ENCODE data around the gene SNRK. TPM values are rescaled to one million over a fixed set of nuclear protein-coding genes. Genes with fewer than 3 reads are reported as not detected.

SNRK gene
- total RNA-seq, 1 donor from 2014 or later, result 13.3 TPM

DNA sequence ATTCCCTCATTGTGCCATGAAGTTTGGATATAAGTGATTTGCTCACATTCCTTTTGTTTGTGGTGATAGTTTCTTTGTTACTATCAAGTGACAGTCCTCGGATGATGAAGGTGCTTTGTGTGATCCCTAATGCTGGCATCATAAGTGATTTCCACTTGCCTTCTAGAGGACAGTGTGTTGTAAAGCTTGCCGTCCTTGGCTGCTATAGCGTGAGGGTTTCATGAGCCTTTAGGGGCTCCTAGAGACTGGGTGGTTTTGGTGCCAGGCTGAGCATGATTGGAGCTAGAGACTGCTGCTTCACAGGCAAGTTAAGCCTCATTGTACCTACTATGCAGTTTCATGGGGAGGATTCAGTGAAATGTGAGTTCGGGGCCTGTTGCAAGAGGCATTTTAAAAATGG lies 12.4 kb downstream of the SNRK start:
- DNase-seq (ENCODE audit: low read depth) (no peak), FAIRE-seq (no peak)
- Mint-ChIP-seq H3K27me3 (ENCODE audit: low read depth, unreplicated experiment) (no peaks in the 10 kb centered on the region), H3K36me3 (ENCODE audit: low read depth, unreplicated experiment) (peaks cover 7% of the 10 kb centered on the region), H3K27ac (ENCODE audit: unreplicated experiment) (no peak overlapping the region), H3K9me3 (ENCODE audit: unreplicated experiment) (no peaks in the 10 kb centered on the region), H3K4me1 (ENCODE audit: low read depth, unreplicated experiment) (peaks cover 17% of the 10 kb centered on the region), H3K4me3 (ENCODE audit: unreplicated experiment) (no peak overlapping the region)
- Histone ChIP-seq H3K36me3 (ENCODE audit: insufficient read depth, low read length) (peaks cover 4% of the 10 kb centered on the region), H3K27ac (ENCODE audit: low read depth, low read length) (no peak overlapping the region), H3K9me3 (ENCODE audit: insufficient read depth, low read depth, low read length) (no peaks in the 10 kb centered on the region), H2AFZ (ENCODE audit: low read depth, low read length) (no peak overlapping the region), H3K4me2 (ENCODE audit: low read length) (no peak overlapping the region), H3K27me3 (ENCODE audit: insufficient read depth, low read length) (no peaks in the 10 kb centered on the region), H3K9ac (ENCODE audit: low read length) (no peak overlapping the region), H3K4me1 (ENCODE audit: insufficient read depth, low read length) (peaks cover 4% of the 10 kb centered on the region), H3K79me2 (ENCODE audit: insufficient read depth, low read length) (peaks cover 80% of the 10 kb centered on the region), H3K4me3 (ENCODE audit: insufficient read depth, low read depth, low read length) (no peak overlapping the region), H4K20me1 (ENCODE audit: insufficient read depth, low read length) (peaks cover 44% of the 10 kb centered on the region)
- TF ChIP-seq, protein P1, sequence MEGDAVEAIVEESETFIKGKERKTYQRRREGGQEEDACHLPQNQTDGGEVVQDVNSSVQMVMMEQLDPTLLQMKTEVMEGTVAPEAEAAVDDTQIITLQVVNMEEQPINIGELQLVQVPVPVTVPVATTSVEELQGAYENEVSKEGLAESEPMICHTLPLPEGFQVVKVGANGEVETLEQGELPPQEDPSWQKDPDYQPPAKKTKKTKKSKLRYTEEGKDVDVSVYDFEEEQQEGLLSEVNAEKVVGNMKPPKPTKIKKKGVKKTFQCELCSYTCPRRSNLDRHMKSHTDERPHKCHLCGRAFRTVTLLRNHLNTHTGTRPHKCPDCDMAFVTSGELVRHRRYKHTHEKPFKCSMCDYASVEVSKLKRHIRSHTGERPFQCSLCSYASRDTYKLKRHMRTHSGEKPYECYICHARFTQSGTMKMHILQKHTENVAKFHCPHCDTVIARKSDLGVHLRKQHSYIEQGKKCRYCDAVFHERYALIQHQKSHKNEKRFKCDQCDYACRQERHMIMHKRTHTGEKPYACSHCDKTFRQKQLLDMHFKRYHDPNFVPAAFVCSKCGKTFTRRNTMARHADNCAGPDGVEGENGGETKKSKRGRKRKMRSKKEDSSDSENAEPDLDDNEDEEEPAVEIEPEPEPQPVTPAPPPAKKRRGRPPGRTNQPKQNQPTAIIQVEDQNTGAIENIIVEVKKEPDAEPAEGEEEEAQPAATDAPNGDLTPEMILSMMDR (IDR thresholded peaks at IDR 0.05; ENCODE audit: insufficient read depth, low read depth, low read length), result no peak
- no peak for TF ChIP-seq EZH2 (IDR thresholded peaks at IDR 0.05; ENCODE audit: insufficient read depth, low read length)

DNA sequence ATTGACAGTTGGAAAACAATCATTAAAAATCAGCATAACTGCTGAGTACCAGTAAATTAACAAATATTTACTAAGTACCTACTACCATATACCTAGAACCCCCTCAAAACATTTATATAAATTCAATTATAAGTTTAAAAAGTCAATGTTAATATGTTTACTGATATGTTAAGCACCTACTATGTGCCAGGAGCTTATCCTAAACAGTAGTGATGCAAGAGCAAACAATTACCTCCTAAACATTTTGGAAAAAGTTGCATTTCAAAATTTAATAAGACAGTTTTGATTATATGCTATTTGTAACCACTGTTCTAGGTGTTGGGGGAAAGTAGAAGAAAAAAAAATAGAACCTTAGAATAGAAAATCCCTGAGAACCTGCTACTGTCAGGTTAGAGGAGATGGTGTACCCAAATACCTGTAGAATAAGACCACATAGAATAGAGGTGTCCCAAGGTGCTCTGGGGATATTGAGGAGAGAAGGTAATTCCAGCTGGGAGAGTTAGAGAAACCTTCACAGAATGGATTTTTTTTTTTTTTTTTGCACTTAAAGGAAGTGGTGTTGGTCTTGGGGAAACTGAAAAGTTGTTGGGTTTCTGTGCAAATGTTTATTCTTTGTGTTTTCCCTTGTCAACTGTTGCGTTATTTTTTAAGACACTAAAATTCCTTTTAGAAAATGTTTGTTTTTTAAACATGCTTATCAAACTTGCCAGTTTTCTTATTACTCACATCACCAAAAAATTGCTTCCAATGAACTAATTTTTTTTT lies 16.0 kb downstream of the SNRK start:
- Histone ChIP-seq H2AFZ (ENCODE audit: low read depth, low read length) (no peak overlapping the region), H3K9ac (ENCODE audit: low read length) (no peak overlapping the region), H4K20me1 (ENCODE audit: insufficient read depth, low read length) (peaks cover 24% of the 10 kb centered on the region), H3K9me3 (ENCODE audit: insufficient read depth, low read depth, low read length) (no peaks in the 10 kb centered on the region), H3K4me3 (ENCODE audit: insufficient read depth, low read depth, low read length) (no peak overlapping the region), H3K36me3 (ENCODE audit: insufficient read depth, low read length) (peaks cover 7% of the 10 kb centered on the region), H3K4me1 (ENCODE audit: insufficient read depth, low read length) (no peaks in the 10 kb centered on the region), H3K79me2 (ENCODE audit: insufficient read depth, low read length) (peaks cover 47% of the 10 kb centered on the region), H3K27ac (ENCODE audit: low read depth, low read length) (no peak overlapping the region), H3K27me3 (ENCODE audit: insufficient read depth, low read length) (no peaks in the 10 kb centered on the region), H3K4me2 (ENCODE audit: low read length) (no peak overlapping the region)
- no peaks in the 10 kb centered on the region for H3K9me3 Mint-ChIP-seq (ENCODE audit: unreplicated experiment)
- H3K4me1 Mint-ChIP-seq (ENCODE audit: low read depth, unreplicated experiment), result no peaks in the 10 kb centered on the region
- no peaks in the 10 kb centered on the region for H3K27me3 Mint-ChIP-seq (ENCODE audit: low read depth, unreplicated experiment)
- DNase-seq (ENCODE audit: low read depth) (no peak), FAIRE-seq (no peak)
- TF ChIP-seq, protein P1 (IDR thresholded peaks at IDR 0.05; ENCODE audit: insufficient read depth, low read depth, low read length), result no peak
- no peak for TF ChIP-seq EZH2 (IDR thresholded peaks at IDR 0.05; ENCODE audit: insufficient read depth, low read length)
- H3K27ac Mint-ChIP-seq (ENCODE audit: unreplicated experiment), result no peak overlapping the region
- H3K36me3 Mint-ChIP-seq (ENCODE audit: low read depth, unreplicated experiment), result peaks cover 10% of the 10 kb centered on the region
- no peak overlapping the region for H3K4me3 Mint-ChIP-seq (ENCODE audit: unreplicated experiment)

DNA sequence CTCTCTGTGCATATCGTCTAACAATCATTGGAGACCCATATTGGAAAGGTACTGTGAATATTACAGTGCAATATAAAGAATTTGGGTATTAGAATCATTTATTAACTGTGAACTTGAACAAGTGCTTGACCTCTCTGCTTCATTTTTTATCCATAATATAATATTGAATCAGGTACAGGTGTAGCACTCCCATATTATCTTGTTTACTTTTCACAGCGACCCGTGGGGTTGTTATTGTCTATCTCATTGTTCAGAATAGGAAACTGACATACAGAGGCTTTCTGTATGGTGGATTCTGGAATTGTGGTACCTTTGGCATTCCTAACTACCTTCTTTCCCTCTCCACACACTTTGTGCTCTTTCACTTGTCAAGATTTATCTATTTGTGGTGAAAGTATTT lies 17.8 kb downstream of the SNRK start:
- H3K9me3 Mint-ChIP-seq (ENCODE audit: unreplicated experiment), result no peaks in the 10 kb centered on the region
- no peak overlapping the region for H2AFZ ChIP-seq (ENCODE audit: low read depth, low read length)
- DNase-seq (ENCODE audit: low read depth), result no peak
- H3K36me3 ChIP-seq (ENCODE audit: insufficient read depth, low read length), result peaks cover 7% of the 10 kb centered on the region
- no peak for FAIRE-seq
- no peak overlapping the region for H3K27ac Mint-ChIP-seq (ENCODE audit: unreplicated experiment)
- no peaks in the 10 kb centered on the region for H3K4me1 ChIP-seq (ENCODE audit: insufficient read depth, low read length)
- no peak overlapping the region for H3K4me2 ChIP-seq (ENCODE audit: low read length)
- H4K20me1 ChIP-seq (ENCODE audit: insufficient read depth, low read length), result peaks cover 16% of the 10 kb centered on the region
- peaks cover 8% of the 10 kb centered on the region for H3K36me3 Mint-ChIP-seq (ENCODE audit: low read depth, unreplicated experiment)
- no peak overlapping the region for H3K27ac ChIP-seq (ENCODE audit: low read depth, low read length)
- no peak overlapping the region for H3K9ac ChIP-seq (ENCODE audit: low read length)
- H3K79me2 ChIP-seq (ENCODE audit: insufficient read depth, low read length), result peaks cover 30% of the 10 kb centered on the region
- no peak overlapping the region for H3K4me3 Mint-ChIP-seq (ENCODE audit: unreplicated experiment)
- no peaks in the 10 kb centered on the region for H3K27me3 Mint-ChIP-seq (ENCODE audit: low read depth, unreplicated experiment)
- H3K9me3 ChIP-seq (ENCODE audit: insufficient read depth, low read depth, low read length), result no peaks in the 10 kb centered on the region
- H3K4me1 Mint-ChIP-seq (ENCODE audit: low read depth, unreplicated experiment), result no peaks in the 10 kb centered on the region
- H3K4me3 ChIP-seq (ENCODE audit: insufficient read depth, low read depth, low read length), result no peak overlapping the region
- TF ChIP-seq, protein P1 (IDR thresholded peaks at IDR 0.05; ENCODE audit: insufficient read depth, low read depth, low read length), result no peak
- TF ChIP-seq EZH2 (IDR thresholded peaks at IDR 0.05; ENCODE audit: insufficient read depth, low read length), result no peak
- no peaks in the 10 kb centered on the region for H3K27me3 ChIP-seq (ENCODE audit: insufficient read depth, low read length)
